ENCODE results near the gene SNX9.
"Not testable (repeated sequence)": the region's sequence is repeated elsewhere in the genome, so short reads cannot be mapped to it uniquely, and the experiment has no call there.

The SNX9 gene

DNA sequence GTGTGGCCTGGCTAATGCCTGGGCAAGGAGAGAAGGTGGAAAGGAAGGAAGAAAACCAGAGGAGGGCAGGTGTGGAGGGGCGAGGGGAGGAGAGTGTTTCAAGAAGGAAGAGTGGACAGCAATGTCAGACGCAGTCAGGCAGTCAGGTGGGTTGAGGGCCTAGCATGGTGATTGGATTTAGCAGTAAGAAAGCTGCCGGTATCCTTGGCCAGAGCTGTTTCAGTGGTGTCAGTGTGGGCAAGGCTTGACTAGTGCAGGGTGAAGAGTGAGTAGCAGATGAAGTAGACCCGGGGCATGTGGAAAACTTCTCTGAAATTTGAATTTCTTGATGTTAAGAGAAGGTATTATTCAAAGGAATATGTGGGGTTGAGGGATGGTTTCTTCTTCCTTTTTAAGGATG, 27.0 kb downstream of the SNX9 start:
- TF ChIP-seq, protein P1, sequence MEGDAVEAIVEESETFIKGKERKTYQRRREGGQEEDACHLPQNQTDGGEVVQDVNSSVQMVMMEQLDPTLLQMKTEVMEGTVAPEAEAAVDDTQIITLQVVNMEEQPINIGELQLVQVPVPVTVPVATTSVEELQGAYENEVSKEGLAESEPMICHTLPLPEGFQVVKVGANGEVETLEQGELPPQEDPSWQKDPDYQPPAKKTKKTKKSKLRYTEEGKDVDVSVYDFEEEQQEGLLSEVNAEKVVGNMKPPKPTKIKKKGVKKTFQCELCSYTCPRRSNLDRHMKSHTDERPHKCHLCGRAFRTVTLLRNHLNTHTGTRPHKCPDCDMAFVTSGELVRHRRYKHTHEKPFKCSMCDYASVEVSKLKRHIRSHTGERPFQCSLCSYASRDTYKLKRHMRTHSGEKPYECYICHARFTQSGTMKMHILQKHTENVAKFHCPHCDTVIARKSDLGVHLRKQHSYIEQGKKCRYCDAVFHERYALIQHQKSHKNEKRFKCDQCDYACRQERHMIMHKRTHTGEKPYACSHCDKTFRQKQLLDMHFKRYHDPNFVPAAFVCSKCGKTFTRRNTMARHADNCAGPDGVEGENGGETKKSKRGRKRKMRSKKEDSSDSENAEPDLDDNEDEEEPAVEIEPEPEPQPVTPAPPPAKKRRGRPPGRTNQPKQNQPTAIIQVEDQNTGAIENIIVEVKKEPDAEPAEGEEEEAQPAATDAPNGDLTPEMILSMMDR (IDR thresholded peaks at IDR 0.05; ENCODE audit: extremely low read depth, missing control alignments) = no peak
- DNase-seq (ENCODE audit: low spot score) = no peak

DNA sequence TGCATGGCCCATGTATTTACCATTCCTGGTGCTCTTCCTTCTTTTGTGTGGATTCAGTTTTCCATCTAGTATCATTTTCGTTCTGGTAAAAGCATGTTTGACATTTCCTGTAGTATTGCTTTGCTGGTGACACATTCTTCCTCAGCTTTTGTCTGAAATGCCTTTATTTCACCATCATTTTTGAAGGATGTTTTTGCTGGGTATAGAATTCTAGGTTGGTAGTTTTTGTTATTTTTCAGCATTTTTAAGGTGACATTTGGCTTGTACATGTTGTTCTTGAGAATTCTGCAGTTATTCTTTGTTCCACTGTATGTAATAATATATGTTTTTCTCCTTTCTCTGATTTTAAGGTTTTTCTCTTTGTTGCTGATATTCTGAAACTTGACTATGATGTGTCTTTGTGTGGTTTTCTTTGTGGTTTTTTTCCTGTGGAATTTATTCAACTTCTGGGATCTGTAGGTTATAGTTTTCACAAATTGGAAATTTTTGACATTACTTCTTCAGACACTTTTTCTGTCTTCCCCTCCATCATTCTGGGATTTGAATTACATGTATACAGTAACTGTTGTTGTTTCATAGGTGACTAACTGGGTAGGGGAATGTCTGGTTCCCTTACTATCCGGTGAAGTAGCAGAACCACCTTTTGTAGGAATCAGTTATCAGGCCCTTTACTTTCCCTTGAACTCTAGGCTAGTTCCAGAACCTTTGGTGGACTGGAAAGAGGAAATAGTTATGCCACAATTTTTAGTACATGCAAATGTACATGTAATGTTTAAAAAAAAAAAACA, 30.2 kb downstream of the SNX9 start:
- DNase-seq (ENCODE audit: low spot score) = no peak
- TF ChIP-seq, protein P1 (IDR thresholded peaks at IDR 0.05; ENCODE audit: extremely low read depth, missing control alignments) = no peak

DNA sequence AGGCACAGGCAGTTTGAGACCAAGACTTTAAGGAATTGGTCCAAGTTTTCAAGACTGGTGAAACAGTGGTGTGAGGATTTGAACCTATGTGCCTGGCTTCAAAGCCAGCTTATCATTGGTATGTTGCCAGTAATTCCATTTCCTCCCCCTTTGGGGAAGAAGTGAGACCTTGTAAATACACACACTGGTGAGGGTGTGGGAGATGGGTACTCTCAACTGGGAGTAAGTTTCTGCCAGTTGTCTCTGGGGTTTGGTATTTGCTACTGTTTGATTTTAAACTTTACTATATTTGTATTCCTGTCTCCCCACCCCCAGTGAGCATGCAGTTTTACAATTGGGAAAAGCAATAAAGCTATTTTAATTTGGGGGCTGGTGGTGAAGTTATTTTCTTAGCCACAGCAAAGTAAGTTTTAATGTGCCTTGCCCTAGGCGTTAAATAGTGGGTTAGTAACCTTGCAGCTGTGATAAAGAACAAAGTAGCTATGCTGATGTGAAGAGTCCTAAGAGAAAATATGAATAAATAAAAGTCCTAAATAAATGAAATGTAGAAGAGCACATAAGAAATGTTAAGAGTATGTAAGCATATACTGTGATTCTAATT, 31.0 kb downstream of the SNX9 start:
- no peak for DNase-seq (ENCODE audit: low spot score)
- TF ChIP-seq, protein P1 (IDR thresholded peaks at IDR 0.05; ENCODE audit: extremely low read depth, missing control alignments) = no peak

DNA sequence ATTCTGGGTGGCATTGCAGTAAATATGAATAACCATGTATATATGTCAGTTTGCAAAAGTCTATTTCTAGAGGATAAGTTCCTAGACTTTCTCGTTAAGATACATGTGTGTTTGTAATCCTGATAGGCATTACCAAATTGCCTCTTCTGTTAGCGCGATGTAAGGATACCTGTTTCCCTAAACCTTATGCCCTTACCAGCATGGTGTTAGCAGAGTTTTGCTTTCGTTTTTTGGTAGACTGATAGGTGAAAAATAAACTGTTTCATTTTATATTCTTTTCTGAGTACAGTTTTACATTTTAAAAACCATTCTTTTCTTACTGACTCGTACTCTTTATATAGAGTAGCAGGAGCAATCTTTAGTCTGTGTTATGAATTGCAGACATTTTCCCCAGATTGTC, 32.3 kb downstream of the SNX9 start:
- DNase-seq (ENCODE audit: low spot score) = no peak
- TF ChIP-seq, protein P1 (IDR thresholded peaks at IDR 0.05; ENCODE audit: extremely low read depth, missing control alignments) = no peak

DNA sequence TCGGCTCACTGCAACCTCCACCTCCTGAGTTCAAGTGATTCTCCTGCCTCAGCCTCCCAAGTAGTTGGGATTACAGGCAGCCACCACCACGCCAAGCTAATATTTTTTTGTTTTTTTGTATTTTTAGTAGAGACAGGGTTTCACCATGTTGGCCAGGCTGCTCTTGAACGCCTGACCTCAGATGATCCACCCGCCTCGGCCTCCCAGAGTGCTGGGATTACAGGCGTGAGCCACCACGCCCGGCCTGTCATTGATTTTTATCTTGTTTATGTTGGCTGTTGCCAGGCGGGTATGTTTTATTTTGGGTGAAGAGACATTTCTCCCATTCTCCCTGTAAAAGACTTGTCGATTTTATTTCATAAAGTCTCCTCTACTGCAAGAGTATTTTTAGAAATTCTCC, 32.8 kb downstream of the SNX9 start:
- DNase-seq (ENCODE audit: low spot score) = not testable (repeated sequence)

DNA sequence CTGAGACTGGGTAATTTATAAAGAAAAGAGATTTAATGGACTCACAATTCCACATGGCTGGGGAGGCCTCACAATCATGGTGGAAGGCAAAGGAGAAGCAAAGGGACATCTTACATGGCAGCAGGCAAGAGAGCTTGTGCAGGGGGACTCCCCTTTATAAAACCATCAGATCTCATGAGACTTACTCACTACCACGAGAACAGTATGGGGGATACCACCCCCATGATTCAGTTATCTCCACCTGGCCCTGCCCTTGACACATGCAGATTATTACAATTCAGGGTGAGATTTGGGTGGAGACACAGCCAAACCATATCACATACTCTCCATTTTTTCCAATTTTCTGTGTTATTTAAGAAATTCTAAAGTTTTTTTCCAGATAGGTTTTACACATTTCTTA, 35.6 kb downstream of the SNX9 start:
- DNase-seq (ENCODE audit: low spot score) = not testable (repeated sequence)

DNA sequence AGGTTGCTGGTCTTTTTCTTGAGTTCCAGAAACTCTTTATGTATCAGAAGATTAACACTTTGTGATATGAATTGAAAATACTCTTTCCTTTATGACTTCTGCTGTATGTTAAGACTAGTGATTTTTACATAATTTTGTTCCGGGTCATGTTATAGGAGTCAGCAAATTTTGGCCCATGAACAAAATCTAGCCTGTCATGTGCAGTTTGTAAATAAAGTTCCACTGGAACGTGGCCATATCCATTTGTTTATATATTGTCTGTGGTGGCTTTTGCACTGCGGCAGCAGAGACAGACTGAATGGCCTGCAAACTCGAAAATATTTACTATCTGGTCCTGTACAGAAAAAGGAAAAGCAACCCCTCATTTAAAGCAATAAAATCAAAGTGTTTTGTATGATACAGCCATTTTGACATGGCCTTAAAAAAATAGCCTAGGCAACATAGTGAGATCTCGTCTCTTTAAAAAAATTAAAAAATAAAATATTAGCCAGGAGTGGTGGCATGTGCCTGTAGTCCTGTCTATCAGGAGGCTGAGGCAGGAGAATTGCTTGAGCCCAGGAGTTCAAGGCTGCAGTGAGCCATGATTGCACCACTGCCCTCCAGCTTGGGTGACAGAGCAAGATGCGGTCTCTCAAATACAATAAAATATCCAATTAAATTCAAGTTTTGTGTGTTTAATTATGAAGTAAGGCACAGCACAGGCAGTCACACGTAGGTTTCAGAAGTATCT, 36.9 kb downstream of the SNX9 start:
- no peak for DNase-seq (ENCODE audit: low spot score)
- TF ChIP-seq, protein P1 (IDR thresholded peaks at IDR 0.05; ENCODE audit: extremely low read depth, missing control alignments) = no peak

DNA sequence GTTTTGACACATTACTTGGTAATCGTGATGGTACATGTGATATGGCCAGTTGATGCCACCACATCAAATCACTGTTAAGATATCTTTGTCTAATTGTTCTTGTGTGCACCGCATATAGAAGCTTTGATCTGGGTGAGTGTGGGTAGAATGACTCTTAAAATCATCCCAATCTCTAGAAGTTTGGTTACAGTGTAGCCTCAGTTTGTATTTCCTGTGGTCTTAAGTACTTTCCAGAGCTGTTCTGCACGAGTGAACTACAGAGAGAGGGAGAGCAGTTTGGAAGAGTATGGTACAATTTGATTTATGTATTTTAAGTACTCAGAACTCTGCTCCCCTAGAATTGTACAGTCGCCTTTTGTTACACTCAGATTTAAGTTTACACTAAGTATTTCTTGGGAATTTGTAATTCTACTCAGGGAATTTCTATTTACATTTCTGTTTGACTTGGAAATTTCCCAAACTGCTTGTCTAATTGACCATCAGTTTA, 37.5 kb downstream of the SNX9 start:
- TF ChIP-seq, protein P1 (IDR thresholded peaks at IDR 0.05; ENCODE audit: extremely low read depth, missing control alignments) = no peak
- DNase-seq (ENCODE audit: low spot score) = no peak
